ENCODE results near the gene THPO.

DNA sequence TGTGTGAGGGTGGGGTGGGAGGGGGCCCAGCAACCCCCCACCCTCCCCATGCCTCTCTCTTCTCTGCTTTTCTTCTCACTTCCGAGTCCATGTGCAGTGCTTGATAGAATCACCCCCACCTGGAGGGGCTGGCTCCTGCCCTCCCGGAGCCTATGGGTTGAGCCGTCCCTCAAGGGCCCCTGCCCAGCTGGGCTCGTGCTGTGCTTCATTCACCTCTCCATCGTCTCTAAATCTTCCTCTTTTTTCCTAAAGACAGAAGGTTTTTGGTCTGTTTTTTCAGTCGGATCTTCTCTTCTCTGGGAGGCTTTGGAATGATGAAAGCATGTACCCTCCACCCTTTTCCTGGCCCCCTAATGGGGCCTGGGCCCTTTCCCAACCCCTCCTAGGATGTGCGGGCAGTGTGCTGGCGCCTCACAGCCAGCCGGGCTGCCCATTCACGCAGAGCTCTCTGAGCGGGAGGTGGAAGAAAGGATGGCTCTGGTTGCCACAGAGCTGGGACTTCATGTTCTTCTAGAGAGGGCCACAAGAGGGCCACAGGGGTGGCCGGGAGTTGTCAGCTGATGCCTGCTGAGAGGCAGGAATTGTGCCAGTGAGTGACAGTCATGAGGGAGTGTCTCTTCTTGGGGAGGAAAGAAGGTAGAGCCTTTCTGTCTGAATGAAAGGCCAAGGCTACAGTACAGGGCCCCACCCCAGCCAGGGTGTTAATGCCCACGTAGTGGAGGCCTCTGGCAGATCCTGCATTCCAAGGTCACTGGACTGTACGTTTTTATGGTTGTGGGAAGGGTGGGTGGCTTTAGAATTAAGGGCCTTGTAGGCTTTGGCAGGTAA lies 32.5 kb downstream of the THPO start:
- no peak for TF ChIP-seq EZH2 (IDR thresholded peaks at IDR 0.05; ENCODE audit: borderline replicate concordance, low read length)
- TF ChIP-seq, protein P1, sequence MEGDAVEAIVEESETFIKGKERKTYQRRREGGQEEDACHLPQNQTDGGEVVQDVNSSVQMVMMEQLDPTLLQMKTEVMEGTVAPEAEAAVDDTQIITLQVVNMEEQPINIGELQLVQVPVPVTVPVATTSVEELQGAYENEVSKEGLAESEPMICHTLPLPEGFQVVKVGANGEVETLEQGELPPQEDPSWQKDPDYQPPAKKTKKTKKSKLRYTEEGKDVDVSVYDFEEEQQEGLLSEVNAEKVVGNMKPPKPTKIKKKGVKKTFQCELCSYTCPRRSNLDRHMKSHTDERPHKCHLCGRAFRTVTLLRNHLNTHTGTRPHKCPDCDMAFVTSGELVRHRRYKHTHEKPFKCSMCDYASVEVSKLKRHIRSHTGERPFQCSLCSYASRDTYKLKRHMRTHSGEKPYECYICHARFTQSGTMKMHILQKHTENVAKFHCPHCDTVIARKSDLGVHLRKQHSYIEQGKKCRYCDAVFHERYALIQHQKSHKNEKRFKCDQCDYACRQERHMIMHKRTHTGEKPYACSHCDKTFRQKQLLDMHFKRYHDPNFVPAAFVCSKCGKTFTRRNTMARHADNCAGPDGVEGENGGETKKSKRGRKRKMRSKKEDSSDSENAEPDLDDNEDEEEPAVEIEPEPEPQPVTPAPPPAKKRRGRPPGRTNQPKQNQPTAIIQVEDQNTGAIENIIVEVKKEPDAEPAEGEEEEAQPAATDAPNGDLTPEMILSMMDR (IDR thresholded peaks at IDR 0.05; ENCODE audit: low read length), result peak; percentile 56
